ENCODE data around the gene ACP1.

The ACP1 gene

DNA sequence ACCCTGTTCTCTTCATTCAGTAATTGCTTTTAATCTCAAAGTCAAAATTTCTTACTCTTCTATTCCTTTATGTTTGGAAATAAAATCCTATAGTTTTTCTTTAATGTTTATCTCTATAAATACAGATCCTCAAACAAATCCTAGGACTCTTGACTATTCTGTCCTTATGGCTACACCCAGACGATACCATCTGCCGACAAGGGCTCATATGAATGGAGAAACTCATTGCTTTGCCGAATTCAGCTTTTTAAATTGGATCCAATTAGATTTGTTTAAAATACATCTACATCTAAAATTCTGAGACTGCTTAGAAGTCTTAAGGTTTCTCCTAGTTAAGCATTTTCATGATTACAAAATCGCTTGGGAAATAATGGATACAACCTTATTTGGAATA is 14.2 kb downstream of the ACP1 start:
- TF ChIP-seq, protein P1, sequence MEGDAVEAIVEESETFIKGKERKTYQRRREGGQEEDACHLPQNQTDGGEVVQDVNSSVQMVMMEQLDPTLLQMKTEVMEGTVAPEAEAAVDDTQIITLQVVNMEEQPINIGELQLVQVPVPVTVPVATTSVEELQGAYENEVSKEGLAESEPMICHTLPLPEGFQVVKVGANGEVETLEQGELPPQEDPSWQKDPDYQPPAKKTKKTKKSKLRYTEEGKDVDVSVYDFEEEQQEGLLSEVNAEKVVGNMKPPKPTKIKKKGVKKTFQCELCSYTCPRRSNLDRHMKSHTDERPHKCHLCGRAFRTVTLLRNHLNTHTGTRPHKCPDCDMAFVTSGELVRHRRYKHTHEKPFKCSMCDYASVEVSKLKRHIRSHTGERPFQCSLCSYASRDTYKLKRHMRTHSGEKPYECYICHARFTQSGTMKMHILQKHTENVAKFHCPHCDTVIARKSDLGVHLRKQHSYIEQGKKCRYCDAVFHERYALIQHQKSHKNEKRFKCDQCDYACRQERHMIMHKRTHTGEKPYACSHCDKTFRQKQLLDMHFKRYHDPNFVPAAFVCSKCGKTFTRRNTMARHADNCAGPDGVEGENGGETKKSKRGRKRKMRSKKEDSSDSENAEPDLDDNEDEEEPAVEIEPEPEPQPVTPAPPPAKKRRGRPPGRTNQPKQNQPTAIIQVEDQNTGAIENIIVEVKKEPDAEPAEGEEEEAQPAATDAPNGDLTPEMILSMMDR (IDR thresholded peaks at IDR 0.05; ENCODE audit: control insufficient read depth, extremely low read depth, insufficient read depth), result no peak
- H3K4me3 ChIP-seq (ENCODE audit: low read depth, low read length), result no peak overlapping the region
- DNase-seq (ENCODE audit: low read depth), result no peak

DNA sequence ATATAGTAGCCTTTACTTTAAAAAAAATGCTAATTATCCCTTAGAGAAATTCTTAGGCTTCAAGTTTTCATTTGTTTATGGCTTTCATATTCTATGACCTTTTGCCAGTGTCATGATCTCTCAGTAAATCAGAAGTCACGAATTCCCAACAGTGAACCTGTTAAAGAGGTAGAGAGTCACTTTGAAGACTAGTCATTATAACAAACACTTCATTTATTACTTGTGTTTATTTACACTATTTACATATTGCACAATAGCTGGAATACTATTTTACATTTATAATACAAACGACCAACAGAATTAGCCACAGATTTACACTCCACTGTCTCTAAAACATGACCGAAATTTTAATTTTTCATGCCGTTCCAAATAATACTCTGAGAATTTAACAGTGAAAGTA is 14.6 kb downstream of the ACP1 start:
- H3K4me3 ChIP-seq (ENCODE audit: low read depth, low read length), result no peak overlapping the region
- TF ChIP-seq, protein P1 (IDR thresholded peaks at IDR 0.05; ENCODE audit: control insufficient read depth, extremely low read depth, insufficient read depth), result no peak
- DNase-seq (ENCODE audit: low read depth), result no peak

DNA sequence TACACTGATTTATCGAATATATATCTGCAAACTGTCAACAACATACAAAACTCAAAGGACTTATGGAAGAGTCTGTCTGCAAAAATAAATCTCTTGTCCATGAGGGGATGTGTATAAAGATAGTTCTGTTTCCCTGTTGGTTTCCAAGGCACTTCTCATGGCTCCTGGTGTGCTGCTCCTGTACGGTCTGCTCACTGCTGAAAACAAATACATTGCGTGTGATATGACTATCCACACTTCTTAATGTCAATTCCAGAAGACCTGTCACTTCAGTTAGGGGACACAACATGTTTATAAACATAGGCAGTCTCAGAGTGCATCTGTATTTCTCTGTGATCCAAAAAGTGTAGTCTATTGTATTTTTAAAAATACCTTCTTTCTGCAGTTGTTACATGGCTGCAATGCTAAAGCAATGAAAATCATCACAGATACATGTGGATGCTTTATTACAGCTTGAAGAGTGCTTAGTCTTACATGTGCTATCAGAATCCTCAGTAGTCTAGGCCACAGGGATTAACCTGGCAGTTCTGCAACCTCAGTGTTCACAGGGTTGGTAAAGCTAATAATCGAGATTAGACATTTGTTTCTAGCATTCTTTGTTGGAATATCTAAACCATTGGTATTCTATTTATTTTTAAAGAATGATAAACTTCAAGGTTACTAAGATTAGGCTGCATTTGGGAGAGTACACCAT is 15.4 kb downstream of the ACP1 start:
- TF ChIP-seq, protein P1 (IDR thresholded peaks at IDR 0.05; ENCODE audit: control insufficient read depth, extremely low read depth, insufficient read depth), result no peak
- no peak for DNase-seq (ENCODE audit: low read depth)
- no peak overlapping the region for H3K4me3 ChIP-seq (ENCODE audit: low read depth, low read length)

DNA sequence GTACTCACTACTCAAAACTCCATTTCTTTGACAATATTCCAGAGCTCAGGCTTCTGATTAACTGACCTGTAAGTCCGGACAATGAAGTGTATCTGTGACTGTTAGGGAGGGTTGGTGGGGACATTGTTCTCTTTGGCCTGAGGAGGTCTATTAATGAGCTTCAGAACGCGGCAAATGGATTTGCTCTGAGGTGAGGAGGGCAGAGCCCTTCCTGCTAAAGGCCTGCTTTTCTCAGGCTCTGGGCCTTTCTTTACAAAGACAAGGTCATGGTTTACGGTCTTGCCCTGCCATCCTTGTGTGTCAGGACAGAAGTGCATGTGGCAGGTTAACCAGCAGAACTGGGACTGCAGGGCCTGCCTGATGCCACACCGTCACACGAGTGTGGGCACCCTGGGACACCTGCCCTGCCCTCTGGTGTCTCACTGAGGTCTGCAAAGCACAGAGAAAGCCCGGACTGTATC is 15.9 kb downstream of the ACP1 start:
- no peak overlapping the region for H3K4me3 ChIP-seq (ENCODE audit: low read depth, low read length)
- no peak for DNase-seq (ENCODE audit: low read depth)
- TF ChIP-seq, protein P1 (IDR thresholded peaks at IDR 0.05; ENCODE audit: control insufficient read depth, extremely low read depth, insufficient read depth), result no peak

DNA sequence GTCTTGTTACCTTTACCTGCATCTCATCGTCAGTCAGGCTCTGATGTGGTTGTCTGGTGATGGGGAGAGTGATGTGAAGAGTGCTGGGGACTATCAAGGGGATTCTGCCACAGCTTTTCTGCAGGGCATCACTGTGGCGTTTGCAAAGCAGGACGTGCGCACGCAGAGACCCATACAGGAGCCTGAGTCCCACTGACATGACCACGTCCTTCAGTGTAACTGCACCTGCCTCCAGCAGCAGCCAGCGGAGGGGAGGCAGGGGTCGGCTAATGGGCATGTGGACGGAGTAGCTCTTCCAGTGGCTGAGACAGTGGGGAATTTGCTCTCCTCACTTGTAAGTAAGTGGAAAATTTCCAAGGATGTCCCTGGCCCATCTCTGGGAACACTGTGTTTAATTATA is 16.6 kb downstream of the ACP1 start:
- DNase-seq (ENCODE audit: low read depth), result no peak
- TF ChIP-seq, protein P1 (IDR thresholded peaks at IDR 0.05; ENCODE audit: control insufficient read depth, extremely low read depth, insufficient read depth), result no peak
- H3K4me3 ChIP-seq (ENCODE audit: low read depth, low read length), result no peak overlapping the region

DNA sequence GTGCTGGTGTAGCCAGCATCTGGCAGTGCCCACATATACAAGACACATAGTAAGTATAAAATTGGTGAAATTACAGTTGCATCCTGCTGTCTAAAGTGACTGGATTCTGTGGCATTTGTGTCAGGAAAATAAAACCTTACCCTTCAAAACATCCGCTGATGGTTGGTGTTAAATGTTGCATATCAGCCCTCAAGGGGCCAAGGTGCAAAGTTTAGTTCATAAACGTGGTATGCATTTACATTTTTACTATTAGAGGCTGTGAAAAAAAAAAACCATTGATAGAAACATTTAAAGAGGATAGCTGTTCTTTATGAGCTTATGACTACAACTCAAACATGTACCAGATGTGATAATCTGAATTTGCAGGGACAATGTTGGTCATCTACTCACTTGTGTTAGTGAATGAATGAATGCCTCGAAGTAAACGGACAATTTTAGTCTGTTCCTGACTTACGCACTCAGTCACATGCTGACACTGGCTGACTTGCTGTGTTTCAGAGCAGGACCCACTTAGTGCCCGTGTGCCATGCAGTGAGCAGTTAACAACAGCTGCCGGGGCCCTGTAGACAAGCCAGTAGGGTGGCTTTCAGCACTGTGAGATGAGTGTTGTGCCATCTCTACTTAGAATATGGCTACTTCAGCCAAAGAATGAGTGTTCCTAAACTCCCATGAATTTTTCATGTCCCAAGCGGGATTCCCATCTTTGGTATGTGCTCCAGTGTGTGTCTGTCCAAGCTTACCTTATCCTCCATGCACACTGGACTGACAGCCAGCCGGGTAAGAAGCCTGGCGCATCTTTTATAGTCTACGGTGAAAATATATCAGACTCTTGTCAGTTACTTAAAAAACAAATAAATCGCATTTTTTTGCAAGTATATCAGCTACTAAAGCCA is 17.9 kb downstream of the ACP1 start:
- no peak for DNase-seq (ENCODE audit: low read depth)
- no peak overlapping the region for H3K4me3 ChIP-seq (ENCODE audit: low read depth, low read length)
- TF ChIP-seq, protein P1 (IDR thresholded peaks at IDR 0.05; ENCODE audit: control insufficient read depth, extremely low read depth, insufficient read depth), result no peak

All from LNCaP clone FGC (cell line).